HG03571 (cell line): ENCODE measurements around the gene TOM1L2.
A peak's percentile ranks its signal among the peaks of the same experiment; 100 is the strongest.
"Not testable (repeated sequence)": the region's sequence is repeated elsewhere in the genome, so short reads cannot be mapped to it uniquely, and the experiment has no call there.

ENCODE experiments used
- ATAC-seq: cut with Tn5 transposase; IDR thresholded peaks from one replicate; pipeline ENCODE4 v1.9.1; 2021; ENCODE audit not compliant: unreplicated experiment

The TOM1L2 gene

GRCh38 chr17:17971431-17972125, 622 bp downstream of the TOM1L2 start:
- no peak for ATAC-seq

- no peak for ATAC-seq
Observed at GRCh38 chr17:17970699-17971430, 1.3 kb downstream of the TOM1L2 start.

GRCh38 chr17:17966399-17966798, 5.8 kb downstream of the TOM1L2 start:
- no peak for ATAC-seq

GRCh38 chr17:17965152-17965721, 7.0 kb downstream of the TOM1L2 start:
- no peak for ATAC-seq

DNA sequence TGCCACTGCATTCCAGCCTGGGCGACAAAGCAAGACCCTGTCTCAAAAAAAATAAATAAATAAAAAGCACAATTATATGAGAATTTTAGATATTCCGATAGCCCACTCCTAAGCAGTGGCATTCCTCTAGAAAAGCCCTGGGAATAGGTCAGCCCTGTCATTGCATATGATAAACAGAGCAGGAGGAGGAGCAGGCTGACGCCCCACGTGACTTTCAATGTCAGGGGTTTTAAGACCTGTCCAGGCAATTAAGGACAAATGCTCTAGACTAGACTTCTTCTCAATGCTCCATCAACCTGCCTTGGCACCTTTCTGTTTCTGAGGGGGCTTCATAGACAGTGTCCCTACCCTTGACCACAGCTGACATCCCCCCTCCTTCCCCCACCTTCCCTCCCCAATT, 7.5 kb downstream of the TOM1L2 start:
- no peak for ATAC-seq

DNA sequence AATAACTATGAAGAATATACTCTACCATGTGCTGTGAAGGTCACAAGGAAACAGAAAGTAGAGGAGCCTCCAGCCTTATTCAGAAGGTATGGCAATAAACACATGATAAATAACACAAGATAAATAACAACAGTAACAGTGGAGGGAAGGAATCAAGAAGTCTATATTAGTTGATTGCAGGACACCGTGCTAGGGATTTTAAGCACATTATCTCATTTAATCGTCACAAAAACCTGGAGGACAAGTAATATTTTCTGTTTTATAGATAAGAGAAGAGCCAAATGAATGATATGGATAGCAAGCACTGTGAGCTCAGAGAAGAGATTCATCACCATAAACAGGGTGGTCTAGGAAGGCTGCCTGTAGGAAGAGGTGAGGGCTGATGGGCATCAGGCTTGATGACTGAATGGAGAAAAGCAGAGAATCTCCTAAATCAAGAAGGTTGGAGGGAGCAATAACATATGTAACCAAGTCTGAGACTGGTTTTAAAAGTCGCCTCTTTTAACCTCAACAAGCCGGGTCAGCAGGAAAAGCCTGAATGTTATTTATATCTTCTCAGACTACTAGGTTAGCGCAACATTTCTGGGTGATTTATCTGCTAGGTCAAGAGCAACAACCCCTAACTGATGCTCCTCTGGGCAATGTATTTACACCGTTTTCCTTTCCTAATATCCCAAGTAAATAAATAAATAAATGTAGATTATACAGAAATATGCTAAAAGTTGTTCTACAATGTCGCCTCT, 8.3 kb downstream of the TOM1L2 start:
- no peak for ATAC-seq

DNA sequence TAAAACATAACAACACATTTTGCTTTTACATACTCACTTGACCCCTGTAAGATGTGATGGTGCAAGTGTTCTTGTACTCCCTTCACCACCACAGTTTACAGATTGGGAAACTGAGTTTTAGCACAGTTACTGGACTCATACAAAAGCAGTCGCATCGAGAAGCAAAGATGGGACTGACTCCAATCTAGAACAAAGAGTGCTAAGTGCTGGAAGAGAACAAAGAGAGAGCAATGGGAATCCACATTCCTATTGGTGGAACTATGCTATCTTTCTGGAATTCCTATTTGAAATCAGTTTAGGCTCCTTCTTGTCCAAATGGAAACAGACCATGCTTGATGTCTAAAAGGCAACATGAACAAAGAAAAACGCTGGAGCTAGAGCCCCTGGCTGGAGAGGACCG, 9.1 kb downstream of the TOM1L2 start:
- no peak for ATAC-seq

- no peak for ATAC-seq
Observed at GRCh38 chr17:17960500-17961030, 11.6 kb downstream of the TOM1L2 start.

- peak; percentile 54 for ATAC-seq
Observed at GRCh38 chr17:17959520-17960361, 12.5 kb downstream of the TOM1L2 start.

DNA sequence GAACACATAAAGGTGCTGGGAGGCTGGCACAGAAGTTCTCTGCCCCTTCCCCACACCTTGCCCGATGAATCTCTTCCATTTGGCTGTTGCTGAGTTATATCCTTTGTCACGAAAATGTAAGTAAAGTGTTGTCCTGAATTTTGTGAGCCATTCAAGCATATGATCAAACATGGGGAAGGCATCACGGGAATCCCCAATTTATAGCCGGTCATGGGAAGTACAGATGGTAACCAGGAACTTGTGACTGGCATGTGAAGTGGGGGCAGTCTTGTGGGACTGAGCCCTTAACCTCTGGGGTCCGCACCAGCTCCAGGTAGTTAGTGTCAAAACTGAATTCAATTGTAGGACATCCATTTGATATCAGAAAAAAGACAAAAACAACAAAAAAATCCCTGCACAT, 13.2 kb downstream of the TOM1L2 start:
- no peak for ATAC-seq

DNA sequence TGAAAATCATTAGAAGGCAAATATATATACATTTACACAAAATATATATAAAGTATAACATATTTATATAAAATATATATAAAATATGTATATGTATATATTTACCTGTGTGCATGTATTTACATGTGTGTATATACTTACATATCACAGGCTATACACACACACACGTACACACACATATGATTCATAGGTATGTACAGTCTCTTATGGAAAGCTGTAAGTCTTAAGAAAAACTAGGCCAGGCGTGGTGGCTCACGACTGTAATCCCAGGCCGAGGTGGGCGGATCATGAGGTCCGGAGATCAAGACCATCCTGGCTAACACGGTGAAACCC, 14.7 kb downstream of the TOM1L2 start:
- ATAC-seq, result no peak

- not testable (repeated sequence) for ATAC-seq
Observed at GRCh38 chr17:17955790-17956341, 16.3 kb downstream of the TOM1L2 start.

GRCh38 chr17:17954079-17954478, 18.1 kb downstream of the TOM1L2 start:
- ATAC-seq, result no peak

DNA sequence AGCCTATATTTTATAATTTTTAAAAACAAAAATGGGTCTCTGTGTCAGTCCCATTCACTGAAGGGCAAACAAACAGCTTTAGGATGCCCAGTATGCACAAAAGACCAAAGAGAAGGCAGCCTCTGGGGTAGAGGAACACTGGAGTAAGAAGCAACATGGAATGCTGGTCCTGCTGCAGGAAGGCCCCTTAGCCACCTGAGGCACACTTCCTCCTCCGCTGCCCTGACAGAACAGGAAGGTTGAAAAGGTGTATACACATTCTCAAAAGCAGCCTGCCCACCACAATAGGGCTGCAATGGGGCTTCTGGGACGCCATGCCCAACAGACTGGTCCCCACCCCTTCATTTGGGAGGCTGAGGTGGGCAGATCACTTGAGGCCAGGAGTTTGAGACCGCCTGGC, 19.5 kb downstream of the TOM1L2 start:
- ATAC-seq, result no peak

GRCh38 chr17:17951524-17951923, 20.7 kb downstream of the TOM1L2 start:
- no peak for ATAC-seq

DNA sequence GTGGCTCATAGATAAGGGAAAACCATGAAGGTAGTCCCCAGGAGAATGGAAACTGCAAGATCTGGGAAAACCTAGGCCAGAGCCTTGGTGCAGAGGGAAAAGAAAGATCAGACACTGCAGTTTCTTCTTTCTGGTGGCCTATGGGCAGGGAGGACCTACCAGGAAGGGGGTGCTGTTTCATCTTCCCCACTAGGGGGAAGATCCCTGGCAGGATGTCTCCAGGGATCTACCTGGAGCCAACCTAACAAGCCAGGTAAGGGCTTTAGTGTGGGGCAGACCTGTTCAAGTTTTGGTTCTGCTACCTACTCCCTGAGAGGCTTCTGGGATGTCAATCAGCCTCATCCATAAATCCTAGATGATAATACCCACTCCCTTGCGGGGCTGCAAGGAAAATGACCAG, 21.4 kb downstream of the TOM1L2 start:
- ATAC-seq, result no peak

DNA sequence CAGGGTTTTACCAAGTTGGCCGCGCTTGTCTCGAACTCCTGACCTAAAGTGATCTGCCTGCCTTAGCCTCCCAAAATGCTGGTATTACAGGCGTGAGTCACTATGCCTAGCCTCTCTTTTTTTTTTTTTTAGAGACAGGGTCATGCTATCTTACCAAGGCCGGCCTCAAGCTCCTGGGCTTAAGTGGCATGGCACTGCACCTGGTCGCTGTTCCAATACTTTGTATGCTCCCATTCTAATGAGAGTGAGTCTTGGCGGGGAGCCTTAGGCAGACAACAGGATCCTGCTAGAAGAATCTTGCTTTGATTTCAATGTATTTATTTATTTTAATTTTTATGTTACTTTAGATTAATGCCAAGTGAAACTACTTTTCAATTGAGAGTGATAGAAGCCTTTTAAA, 21.9 kb downstream of the TOM1L2 start:
- no peak for ATAC-seq

DNA sequence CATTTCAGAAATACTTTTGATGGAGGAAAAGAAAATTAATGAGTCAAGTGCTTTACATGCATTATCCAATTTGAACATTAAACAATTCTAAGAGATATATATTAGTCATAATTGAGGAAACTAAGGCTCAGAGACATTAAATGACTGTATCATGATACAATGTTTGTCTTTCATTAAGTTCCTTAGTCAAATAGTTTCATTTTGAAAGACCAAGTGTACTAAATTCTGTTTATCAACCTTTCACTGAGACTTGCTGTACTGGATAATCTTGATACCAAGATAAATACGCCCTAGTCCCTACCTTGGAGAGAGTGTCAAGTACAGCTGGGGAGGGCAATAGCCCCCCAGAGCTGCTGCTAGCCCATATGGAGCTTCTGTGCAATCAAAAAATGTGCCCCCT, 24.2 kb downstream of the TOM1L2 start:
- no peak for ATAC-seq

- no peak for ATAC-seq
Observed at GRCh38 chr17:17947309-17947708, 24.9 kb downstream of the TOM1L2 start.

DNA sequence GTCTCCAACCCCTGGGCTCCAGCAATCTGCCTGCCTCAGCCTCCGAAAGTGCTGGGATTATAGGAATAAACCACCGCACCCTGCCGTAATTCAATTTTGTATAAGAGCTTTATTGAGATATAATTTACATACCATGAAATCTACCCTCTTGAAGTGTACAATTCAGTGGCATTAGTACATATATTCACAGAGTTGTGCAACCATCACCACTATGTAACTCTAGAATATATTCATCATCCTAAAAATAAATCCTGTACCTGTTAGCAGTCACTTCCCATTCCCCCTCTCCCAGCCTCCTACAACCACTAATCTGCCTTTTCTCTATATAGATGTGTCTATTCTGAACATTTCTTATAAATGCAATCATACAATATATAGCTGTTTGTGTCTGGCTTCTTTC, 26.1 kb downstream of the TOM1L2 start:
- no peak for ATAC-seq
